Measurements from ENCODE around the gene GMCL1.

DNA sequence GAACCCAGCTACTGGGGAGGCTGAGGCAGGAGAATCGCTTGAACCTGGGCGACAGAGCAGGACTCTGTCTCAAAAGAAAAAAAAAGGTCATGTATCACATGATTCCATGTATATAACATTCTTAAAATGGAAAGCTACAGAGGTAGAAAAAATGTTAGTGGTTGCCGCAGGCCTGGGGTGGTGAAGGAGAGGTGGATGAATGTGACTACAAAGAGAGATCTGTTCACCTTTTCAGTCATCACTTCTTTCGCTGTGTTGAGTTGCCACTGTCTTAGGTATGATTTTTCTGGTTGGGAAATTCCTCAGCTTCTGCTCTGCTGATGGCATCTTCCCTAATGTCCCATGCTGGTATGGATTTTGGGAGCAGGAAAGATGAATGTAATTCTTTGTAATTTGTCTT lies 59.0 kb downstream of the GMCL1 start:
- TF ChIP-seq, protein P1, sequence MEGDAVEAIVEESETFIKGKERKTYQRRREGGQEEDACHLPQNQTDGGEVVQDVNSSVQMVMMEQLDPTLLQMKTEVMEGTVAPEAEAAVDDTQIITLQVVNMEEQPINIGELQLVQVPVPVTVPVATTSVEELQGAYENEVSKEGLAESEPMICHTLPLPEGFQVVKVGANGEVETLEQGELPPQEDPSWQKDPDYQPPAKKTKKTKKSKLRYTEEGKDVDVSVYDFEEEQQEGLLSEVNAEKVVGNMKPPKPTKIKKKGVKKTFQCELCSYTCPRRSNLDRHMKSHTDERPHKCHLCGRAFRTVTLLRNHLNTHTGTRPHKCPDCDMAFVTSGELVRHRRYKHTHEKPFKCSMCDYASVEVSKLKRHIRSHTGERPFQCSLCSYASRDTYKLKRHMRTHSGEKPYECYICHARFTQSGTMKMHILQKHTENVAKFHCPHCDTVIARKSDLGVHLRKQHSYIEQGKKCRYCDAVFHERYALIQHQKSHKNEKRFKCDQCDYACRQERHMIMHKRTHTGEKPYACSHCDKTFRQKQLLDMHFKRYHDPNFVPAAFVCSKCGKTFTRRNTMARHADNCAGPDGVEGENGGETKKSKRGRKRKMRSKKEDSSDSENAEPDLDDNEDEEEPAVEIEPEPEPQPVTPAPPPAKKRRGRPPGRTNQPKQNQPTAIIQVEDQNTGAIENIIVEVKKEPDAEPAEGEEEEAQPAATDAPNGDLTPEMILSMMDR (IDR thresholded peaks at IDR 0.05), result no peak
- TF ChIP-seq POLR2AphosphoS5 (IDR thresholded peaks at IDR 0.05), result no peak
- TF ChIP-seq EP300 (IDR thresholded peaks at IDR 0.05), result no peak

Data from sigmoid colon (tissue), 4 donors.